Measurements from ENCODE around the gene KDM1A.
"Not testable (repeated sequence)": the region's sequence is repeated elsewhere in the genome, so short reads cannot be mapped to it uniquely, and the experiment has no call there.

The KDM1A gene

GRCh38 chr1:23004112-23004511, 15.2 kb upstream of the KDM1A start:
- DNase-seq (ENCODE audit: low read depth), result no peak
- TF ChIP-seq CTCF (conservative IDR thresholded peaks at IDR 0.05; ENCODE audit: low read depth, low read length), result no peak
- H3K4me3 ChIP-seq (ENCODE audit: low read depth, low read length), result no peak overlapping the region

- not testable (repeated sequence) for H3K4me3 ChIP-seq (ENCODE audit: low read depth, low read length); DNase-seq (ENCODE audit: low read depth)
Observed at GRCh38 chr1:23004769-23005168, 14.5 kb upstream of the KDM1A start.

GRCh38 chr1:23007106-23007505, 12.2 kb upstream of the KDM1A start:
- DNase-seq (ENCODE audit: low read depth), result no peak

GRCh38 chr1:23008901-23009300, 10.4 kb upstream of the KDM1A start:
- no peak overlapping the region for H3K4me3 ChIP-seq (ENCODE audit: low read depth, low read length)
- DNase-seq (ENCODE audit: low read depth), result no peak
- no peak for TF ChIP-seq CTCF (conservative IDR thresholded peaks at IDR 0.05; ENCODE audit: low read depth, low read length)

More at GRCh38 chr1:23007106-23007505, 12.2 kb upstream of the KDM1A start:
- TF ChIP-seq CTCF (conservative IDR thresholded peaks at IDR 0.05; ENCODE audit: low read depth, low read length), result no peak
- no peak overlapping the region for H3K4me3 ChIP-seq (ENCODE audit: low read depth, low read length)

- not testable (repeated sequence) for DNase-seq (ENCODE audit: low read depth); H3K4me3 ChIP-seq (ENCODE audit: low read depth, low read length)
Observed at GRCh38 chr1:23010025-23010424, 9.2 kb upstream of the KDM1A start.

GRCh38 chr1:23013657-23014056, 5.6 kb upstream of the KDM1A start:
- no peak for DNase-seq (ENCODE audit: low read depth)
- no peak for TF ChIP-seq CTCF (conservative IDR thresholded peaks at IDR 0.05; ENCODE audit: low read depth, low read length)
- H3K4me3 ChIP-seq (ENCODE audit: low read depth, low read length), result no peak overlapping the region

GRCh38 chr1:23018661-23019093, 591 bp upstream of the KDM1A start:
- no peak for DNase-seq (ENCODE audit: low read depth)
- no peak for TF ChIP-seq CTCF (conservative IDR thresholded peaks at IDR 0.05; ENCODE audit: low read depth, low read length)
- H3K4me3 ChIP-seq (ENCODE audit: low read depth, low read length), result peak overlapping the region; percentile 88

GRCh38 chr1:23019863-23020625, 776 bp downstream of the KDM1A start:
- DNase-seq (ENCODE audit: low read depth), result peak; percentile 55
- H3K4me3 ChIP-seq (ENCODE audit: low read depth, low read length), result peak overlapping the region; percentile 88
- no peak for TF ChIP-seq CTCF (conservative IDR thresholded peaks at IDR 0.05; ENCODE audit: low read depth, low read length)

Data from choroid plexus epithelial cell (primary cell).